Tibial nerve (tissue), 3 donors: ENCODE data around the gene RTL1.

Experiments used
- POLR2A ChIP-seq, 2 donors: fragments of 450-650 bp; IDR thresholded peaks; one replicate each; pipeline ENCODE4 v1.6.1; 2017; ENCODE audit warnings: antibody characterized with exemption in 2 of 2, mild to moderate bottlenecking in 2 of 2, moderate library complexity in 2 of 2
- TF ChIP-seq, protein P1 (sequence below), 5 experiments: fragments of 200-600 bp in 3 of 5; fragments of 450-650 bp in 2 of 5; sonication (generic) in 3 of 5; IDR thresholded peaks; one replicate each; pipeline ENCODE4 v1.5.1; 2016 to 2019; ENCODE audit warnings: antibody characterized with exemption in 5 of 5, mild to moderate bottlenecking in 3 of 5, moderate library complexity in 2 of 5

DNA sequence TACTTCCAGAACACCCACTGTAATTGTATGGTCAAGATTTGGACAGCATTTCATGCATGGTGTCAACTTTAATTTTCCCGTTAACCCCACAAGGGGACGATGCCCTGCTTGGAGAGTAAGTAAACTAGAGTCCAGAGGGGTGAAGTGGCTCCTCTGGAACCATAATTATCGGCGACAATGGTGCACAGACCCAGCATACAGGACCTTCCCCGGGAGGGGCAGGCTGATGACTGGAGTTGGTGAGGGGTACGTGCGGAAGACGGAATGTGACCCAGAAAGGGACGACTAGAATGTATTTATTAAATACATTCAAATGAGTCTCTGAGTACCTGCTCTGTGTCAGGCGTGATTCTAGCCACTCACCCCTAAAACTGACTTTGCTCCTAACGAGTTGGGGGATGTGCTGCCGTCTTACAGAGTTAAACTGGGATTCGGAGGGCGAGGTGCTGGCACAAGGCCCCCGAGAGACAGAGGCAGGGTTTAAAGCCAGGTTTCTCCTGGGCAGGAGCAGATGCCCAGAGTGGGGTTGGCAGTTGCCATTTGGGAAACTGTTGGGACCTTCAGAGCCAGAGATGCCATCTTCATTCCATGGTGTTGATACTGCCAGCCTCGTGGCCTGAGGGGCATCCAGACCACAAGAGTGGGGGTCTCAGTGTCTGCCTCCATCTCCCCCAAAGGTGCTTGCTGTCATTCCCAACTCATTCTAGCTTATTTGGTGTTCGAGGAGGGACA, 10.9 kb downstream of the RTL1 start:
- TF ChIP-seq, protein P1, sequence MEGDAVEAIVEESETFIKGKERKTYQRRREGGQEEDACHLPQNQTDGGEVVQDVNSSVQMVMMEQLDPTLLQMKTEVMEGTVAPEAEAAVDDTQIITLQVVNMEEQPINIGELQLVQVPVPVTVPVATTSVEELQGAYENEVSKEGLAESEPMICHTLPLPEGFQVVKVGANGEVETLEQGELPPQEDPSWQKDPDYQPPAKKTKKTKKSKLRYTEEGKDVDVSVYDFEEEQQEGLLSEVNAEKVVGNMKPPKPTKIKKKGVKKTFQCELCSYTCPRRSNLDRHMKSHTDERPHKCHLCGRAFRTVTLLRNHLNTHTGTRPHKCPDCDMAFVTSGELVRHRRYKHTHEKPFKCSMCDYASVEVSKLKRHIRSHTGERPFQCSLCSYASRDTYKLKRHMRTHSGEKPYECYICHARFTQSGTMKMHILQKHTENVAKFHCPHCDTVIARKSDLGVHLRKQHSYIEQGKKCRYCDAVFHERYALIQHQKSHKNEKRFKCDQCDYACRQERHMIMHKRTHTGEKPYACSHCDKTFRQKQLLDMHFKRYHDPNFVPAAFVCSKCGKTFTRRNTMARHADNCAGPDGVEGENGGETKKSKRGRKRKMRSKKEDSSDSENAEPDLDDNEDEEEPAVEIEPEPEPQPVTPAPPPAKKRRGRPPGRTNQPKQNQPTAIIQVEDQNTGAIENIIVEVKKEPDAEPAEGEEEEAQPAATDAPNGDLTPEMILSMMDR (IDR thresholded peaks at IDR 0.05): no peak
- TF ChIP-seq POLR2A (IDR thresholded peaks at IDR 0.05): no peak
